Tibial nerve (tissue), 3 donors: ENCODE measurements around the gene PMEL.

Source experiments
- POLR2A ChIP-seq, 2 donors: fragments of 450-650 bp; IDR thresholded peaks; one replicate each; pipeline ENCODE4 v1.6.1; 2017; ENCODE audit warnings: antibody characterized with exemption in 2 of 2, mild to moderate bottlenecking in 2 of 2, moderate library complexity in 2 of 2
- TF ChIP-seq, protein P1 (sequence below), 5 experiments: fragments of 200-600 bp in 3 of 5; fragments of 450-650 bp in 2 of 5; sonication (generic) in 3 of 5; IDR thresholded peaks; one replicate each; pipeline ENCODE4 v1.5.1; 2016 to 2019; ENCODE audit warnings: antibody characterized with exemption in 5 of 5, mild to moderate bottlenecking in 3 of 5, moderate library complexity in 2 of 5

DNA sequence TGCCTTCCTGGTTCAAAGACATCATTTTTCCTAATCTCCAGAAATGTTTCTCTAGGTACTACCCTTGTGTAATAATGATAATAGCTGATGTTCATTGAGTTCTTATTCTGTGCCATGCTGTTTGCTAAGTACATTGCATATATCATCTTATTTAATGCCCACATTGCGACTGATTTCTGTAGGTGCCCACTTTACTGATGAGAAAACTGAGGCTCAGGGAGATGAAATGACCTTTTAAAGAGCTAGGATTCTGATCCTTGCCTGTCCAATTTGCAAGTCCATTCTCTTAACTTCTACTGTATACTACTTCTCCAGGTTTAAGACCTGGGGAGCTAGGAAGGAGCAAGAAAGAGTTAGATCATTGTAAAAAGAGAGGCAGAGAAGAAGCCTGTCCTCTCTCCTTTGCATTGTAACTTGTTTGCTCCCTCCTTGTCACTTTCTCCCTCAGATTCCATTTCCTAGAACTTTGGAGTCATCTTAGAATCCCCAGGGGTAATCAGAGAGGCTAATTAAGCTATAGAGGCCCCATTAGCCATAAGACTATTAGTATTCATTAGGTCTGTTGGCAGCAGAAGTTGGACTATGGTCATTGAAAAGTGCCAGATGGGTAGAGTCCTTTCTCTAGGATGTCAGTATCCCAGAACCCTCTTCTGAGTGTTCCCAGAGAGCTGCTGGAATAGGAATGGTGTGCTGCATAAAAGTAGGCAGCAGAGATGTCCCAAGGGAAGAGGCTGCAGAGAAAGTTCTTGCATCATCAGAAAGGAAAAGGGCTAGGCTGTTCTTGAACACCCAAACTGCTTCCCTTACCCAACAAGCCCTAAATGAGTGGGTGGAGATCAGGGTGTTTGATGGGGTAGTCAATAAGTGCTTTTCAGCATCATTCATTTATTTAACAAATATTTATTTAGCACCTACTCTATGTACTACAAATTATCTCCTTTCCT, 31.8 kb downstream of the PMEL start:
- TF ChIP-seq POLR2A (IDR thresholded peaks at IDR 0.05): no peak
- TF ChIP-seq, protein P1, sequence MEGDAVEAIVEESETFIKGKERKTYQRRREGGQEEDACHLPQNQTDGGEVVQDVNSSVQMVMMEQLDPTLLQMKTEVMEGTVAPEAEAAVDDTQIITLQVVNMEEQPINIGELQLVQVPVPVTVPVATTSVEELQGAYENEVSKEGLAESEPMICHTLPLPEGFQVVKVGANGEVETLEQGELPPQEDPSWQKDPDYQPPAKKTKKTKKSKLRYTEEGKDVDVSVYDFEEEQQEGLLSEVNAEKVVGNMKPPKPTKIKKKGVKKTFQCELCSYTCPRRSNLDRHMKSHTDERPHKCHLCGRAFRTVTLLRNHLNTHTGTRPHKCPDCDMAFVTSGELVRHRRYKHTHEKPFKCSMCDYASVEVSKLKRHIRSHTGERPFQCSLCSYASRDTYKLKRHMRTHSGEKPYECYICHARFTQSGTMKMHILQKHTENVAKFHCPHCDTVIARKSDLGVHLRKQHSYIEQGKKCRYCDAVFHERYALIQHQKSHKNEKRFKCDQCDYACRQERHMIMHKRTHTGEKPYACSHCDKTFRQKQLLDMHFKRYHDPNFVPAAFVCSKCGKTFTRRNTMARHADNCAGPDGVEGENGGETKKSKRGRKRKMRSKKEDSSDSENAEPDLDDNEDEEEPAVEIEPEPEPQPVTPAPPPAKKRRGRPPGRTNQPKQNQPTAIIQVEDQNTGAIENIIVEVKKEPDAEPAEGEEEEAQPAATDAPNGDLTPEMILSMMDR (IDR thresholded peaks at IDR 0.05): no peak
